ENCODE results near the gene PSMG3. TPM values are rescaled to one million over a fixed set of nuclear protein-coding genes. Genes with fewer than 3 reads are reported as not detected.

The PSMG3 gene
- total RNA-seq, 1 experiment from 2014 or later, result 33.3 TPM

- peaks cover 34% of the 10 kb centered on the region for H3K4me1 Mint-ChIP-seq
- no peaks in the 10 kb centered on the region for H3K9me3 Mint-ChIP-seq
- H3K36me3 Mint-ChIP-seq, result no peaks in the 10 kb centered on the region
- DNase-seq (ENCODE audit: low spot score), result no peak
- ChIA-PET CTCF (interaction anchor here (2.1 to 3.0 kb wide), 3 partner anchors 12 to 62 kb away, joined by 7 to 20 read pairs (median 8); partner anchors contain the start of gene TMEM184A), POLR2A (no interaction called here)
- H3K4me3 Mint-ChIP-seq, result no peak overlapping the region
- H3K27me3 Mint-ChIP-seq (ENCODE audit: low read depth), result no peaks in the 10 kb centered on the region
- ATAC-seq, result no peak
- H3K27ac Mint-ChIP-seq, result no peak overlapping the region; the same call in 1 of the 2 replicates
- TF ChIP-seq TEAD4 (CRISPR knock-in tag; IDR thresholded peaks at IDR 0.05), result no peak
- no peak for TF ChIP-seq TCF7 (CRISPR knock-in tag; IDR thresholded peaks at IDR 0.05; ENCODE audit: low read depth)
- TF ChIP-seq, protein P1, sequence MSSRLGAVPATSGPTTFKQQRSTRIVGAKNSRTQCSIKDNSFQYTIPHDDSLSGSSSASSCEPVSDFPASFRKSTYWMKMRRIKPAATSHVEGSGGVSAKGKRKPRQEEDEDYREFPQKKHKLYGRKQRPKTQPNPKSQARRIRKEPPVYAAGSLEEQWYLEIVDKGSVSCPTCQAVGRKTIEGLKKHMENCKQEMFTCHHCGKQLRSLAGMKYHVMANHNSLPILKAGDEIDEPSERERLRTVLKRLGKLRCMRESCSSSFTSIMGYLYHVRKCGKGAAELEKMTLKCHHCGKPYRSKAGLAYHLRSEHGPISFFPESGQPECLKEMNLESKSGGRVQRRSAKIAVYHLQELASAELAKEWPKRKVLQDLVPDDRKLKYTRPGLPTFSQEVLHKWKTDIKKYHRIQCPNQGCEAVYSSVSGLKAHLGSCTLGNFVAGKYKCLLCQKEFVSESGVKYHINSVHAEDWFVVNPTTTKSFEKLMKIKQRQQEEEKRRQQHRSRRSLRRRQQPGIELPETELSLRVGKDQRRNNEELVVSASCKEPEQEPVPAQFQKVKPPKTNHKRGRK (CRISPR knock-in tag; IDR thresholded peaks at IDR 0.05; ENCODE audit: borderline replicate concordance), result no peak
- no peak for TF ChIP-seq ESRRA (CRISPR knock-in tag; IDR thresholded peaks at IDR 0.05; ENCODE audit: borderline replicate concordance)
- no peak for TF ChIP-seq HMGA2 (CRISPR knock-in tag; IDR thresholded peaks at IDR 0.05)
- no peak for TF ChIP-seq ZNF219 (CRISPR knock-in tag; IDR thresholded peaks at IDR 0.05; ENCODE audit: borderline replicate concordance)
- no peak for TF ChIP-seq ZNF121 (CRISPR knock-in tag; IDR thresholded peaks at IDR 0.05)
- no peak for TF ChIP-seq ZNF416 (CRISPR knock-in tag; IDR thresholded peaks at IDR 0.05)
- no peak for TF ChIP-seq ARID4B (CRISPR knock-in tag; IDR thresholded peaks at IDR 0.05; ENCODE audit: borderline replicate concordance)
- no peak for TF ChIP-seq TP53 (CRISPR knock-in tag; IDR thresholded peaks at IDR 0.05)
- TF ChIP-seq SOX15 (CRISPR knock-in tag; IDR thresholded peaks at IDR 0.05), result no peak
- no peak for TF ChIP-seq NR1H2 (CRISPR knock-in tag; IDR thresholded peaks at IDR 0.05)
- no peak for TF ChIP-seq ZNF138 (CRISPR knock-in tag; conservative IDR thresholded peaks at IDR 0.05)
- TF ChIP-seq ZNF396 (CRISPR knock-in tag; IDR thresholded peaks at IDR 0.05; ENCODE audit: borderline replicate concordance), result no peak
- no peak for TF ChIP-seq JAZF1 (CRISPR knock-in tag; IDR thresholded peaks at IDR 0.05)
These were observed 34.0 kb downstream of the PSMG3 start for GRCh38 chr7:1535701-1536454.

- no peak for ATAC-seq
- H3K4me3 Mint-ChIP-seq, result no peak overlapping the region
- peaks cover 34% of the 10 kb centered on the region for H3K4me1 Mint-ChIP-seq
- no peak overlapping the region for H3K27ac Mint-ChIP-seq
- H3K9me3 Mint-ChIP-seq, result no peaks in the 10 kb centered on the region
- no peaks in the 10 kb centered on the region for H3K27me3 Mint-ChIP-seq (ENCODE audit: low read depth)
- no peak for DNase-seq (ENCODE audit: low spot score)
- no peaks in the 10 kb centered on the region for H3K36me3 Mint-ChIP-seq
- ChIA-PET CTCF (interaction anchor here (2.4 to 3.0 kb wide), 2 partner anchors 13 to 21 kb away, joined by 7 to 20 read pairs; partner anchors contain the start of gene TMEM184A), POLR2A (interaction anchor here (0.7 kb wide), 1 partner anchor 246 kb away, joined by 5 read pairs; no protein-coding TSS in a partner anchor)
- TF ChIP-seq, protein P2, sequence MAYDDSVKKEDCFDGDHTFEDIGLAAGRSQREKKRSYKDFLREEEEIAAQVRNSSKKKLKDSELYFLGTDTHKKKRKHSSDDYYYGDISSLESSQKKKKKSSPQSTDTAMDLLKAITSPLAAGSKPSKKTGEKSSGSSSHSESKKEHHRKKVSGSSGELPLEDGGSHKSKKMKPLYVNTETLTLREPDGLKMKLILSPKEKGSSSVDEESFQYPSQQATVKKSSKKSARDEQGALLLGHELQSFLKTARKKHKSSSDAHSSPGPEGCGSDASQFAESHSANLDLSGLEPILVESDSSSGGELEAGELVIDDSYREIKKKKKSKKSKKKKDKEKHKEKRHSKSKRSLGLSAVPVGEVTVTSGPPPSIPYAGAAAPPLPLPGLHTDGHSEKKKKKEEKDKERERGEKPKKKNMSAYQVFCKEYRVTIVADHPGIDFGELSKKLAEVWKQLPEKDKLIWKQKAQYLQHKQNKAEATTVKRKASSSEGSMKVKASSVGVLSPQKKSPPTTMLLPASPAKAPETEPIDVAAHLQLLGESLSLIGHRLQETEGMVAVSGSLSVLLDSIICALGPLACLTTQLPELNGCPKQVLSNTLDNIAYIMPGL (CRISPR knock-in tag; IDR thresholded peaks at IDR 0.05), result no peak
- TF ChIP-seq ZNF317 (CRISPR knock-in tag; IDR thresholded peaks at IDR 0.05; ENCODE audit: borderline replicate concordance, low read depth) (no peak), TP53 (CRISPR knock-in tag; IDR thresholded peaks at IDR 0.05) (no peak), RELA (CRISPR knock-in tag; IDR thresholded peaks at IDR 0.05; ENCODE audit: borderline replicate concordance) (no peak), ARID4B (CRISPR knock-in tag; IDR thresholded peaks at IDR 0.05; ENCODE audit: borderline replicate concordance) (no peak)
- TF ChIP-seq, protein P3, sequence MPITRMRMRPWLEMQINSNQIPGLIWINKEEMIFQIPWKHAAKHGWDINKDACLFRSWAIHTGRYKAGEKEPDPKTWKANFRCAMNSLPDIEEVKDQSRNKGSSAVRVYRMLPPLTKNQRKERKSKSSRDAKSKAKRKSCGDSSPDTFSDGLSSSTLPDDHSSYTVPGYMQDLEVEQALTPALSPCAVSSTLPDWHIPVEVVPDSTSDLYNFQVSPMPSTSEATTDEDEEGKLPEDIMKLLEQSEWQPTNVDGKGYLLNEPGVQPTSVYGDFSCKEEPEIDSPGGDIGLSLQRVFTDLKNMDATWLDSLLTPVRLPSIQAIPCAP (CRISPR knock-in tag; IDR thresholded peaks at IDR 0.05), result no peak
- TF ChIP-seq, protein P4, sequence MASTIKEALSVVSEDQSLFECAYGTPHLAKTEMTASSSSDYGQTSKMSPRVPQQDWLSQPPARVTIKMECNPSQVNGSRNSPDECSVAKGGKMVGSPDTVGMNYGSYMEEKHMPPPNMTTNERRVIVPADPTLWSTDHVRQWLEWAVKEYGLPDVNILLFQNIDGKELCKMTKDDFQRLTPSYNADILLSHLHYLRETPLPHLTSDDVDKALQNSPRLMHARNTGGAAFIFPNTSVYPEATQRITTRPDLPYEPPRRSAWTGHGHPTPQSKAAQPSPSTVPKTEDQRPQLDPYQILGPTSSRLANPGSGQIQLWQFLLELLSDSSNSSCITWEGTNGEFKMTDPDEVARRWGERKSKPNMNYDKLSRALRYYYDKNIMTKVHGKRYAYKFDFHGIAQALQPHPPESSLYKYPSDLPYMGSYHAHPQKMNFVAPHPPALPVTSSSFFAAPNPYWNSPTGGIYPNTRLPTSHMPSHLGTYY (CRISPR knock-in tag; IDR thresholded peaks at IDR 0.05), result no peak
These were observed 34.8 kb downstream of the PSMG3 start for GRCh38 chr7:1535100-1535458.
